WI38 (cell line): ENCODE measurements around the gene KLHL29.
A peak's percentile ranks its signal among the peaks of the same experiment; 100 is the strongest.

Experiments used
- H3K4me3 ChIP-seq: 2 replicates; pipeline ENCODE4 v1.5.1; 2011; ENCODE audit warnings: low read depth, mild to moderate bottlenecking, control low read depth, low read length
- TF ChIP-seq, protein P1 (sequence below): IDR thresholded peaks from 2 replicates; pipeline ENCODE4 v1.5.1; 2012; ENCODE audit warnings: low read depth, mild to moderate bottlenecking, control low read depth, low read length

Gene KLHL29

DNA sequence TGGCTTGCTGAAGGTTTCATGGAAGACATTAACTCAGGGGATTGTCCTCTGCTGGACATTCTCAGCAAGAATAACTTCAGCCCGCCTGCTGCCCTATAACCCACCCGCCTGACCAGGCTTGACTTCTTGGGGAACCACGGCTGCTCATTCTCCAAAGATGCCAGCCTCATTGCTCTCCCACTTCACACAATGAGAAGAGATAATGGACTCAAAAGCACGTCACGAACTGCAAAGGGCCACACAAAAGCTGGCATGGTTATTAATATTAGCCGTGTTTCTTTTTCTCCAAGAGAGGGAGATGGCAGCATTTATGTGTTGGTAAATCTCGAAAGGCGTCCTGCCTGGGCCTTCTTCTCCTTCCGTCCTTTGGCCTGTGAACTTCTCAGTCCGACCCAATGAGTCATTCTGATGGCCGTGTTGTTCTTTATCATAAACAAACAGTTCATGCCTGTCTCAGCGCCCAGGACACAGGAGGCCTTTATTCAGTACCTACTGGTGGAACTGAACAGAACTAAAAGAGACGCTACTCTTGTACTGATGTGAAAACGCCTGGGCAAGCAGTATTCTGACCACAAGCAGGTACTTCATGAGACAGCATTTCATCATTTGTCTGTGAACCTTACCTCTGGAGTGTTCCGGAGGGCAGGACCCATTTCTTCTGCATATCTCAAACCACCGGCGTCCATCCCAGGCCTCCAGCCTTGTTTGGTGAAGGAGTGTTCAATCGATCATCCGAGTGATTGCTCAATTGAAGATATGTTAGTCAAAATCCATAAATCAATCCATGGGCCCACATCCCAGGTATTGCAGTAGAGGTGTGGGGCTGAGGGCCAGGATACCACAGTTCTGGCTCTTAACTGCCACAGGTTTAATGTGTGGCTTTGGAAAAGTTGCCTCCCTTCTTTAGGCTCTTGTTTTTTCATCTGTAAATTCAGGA is 25.1 kb upstream of the KLHL29 start:
- no peak overlapping the region for H3K4me3 ChIP-seq
- TF ChIP-seq, protein P1, sequence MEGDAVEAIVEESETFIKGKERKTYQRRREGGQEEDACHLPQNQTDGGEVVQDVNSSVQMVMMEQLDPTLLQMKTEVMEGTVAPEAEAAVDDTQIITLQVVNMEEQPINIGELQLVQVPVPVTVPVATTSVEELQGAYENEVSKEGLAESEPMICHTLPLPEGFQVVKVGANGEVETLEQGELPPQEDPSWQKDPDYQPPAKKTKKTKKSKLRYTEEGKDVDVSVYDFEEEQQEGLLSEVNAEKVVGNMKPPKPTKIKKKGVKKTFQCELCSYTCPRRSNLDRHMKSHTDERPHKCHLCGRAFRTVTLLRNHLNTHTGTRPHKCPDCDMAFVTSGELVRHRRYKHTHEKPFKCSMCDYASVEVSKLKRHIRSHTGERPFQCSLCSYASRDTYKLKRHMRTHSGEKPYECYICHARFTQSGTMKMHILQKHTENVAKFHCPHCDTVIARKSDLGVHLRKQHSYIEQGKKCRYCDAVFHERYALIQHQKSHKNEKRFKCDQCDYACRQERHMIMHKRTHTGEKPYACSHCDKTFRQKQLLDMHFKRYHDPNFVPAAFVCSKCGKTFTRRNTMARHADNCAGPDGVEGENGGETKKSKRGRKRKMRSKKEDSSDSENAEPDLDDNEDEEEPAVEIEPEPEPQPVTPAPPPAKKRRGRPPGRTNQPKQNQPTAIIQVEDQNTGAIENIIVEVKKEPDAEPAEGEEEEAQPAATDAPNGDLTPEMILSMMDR, result no peak

DNA sequence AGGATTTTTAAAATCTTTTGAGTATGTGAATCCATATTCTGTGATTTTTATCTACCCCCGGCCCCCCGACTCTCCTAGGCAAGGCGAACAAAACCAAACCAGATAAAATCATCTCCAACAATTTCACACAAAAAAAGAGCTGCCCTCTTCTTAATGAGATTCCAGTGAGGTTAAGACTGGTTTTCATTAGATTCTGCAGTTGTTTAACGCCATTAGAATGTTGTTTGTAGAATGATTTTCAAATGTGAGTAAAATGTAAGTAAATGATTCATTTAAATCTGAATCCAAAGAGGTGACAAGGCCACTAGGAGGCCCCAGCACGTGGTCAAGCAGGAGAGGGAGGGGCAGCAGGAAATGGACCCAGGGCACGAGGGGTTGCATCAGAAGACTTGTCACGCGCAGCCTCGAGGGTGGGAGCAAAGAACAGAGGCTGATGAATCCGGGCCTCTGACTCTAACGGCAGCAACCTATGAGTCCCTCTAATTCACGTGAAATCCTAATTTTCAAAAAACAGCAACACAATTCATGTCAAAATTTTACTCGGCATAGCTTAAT is 24.3 kb upstream of the KLHL29 start:
- TF ChIP-seq, protein P1, result no peak
- no peak overlapping the region for H3K4me3 ChIP-seq

DNA sequence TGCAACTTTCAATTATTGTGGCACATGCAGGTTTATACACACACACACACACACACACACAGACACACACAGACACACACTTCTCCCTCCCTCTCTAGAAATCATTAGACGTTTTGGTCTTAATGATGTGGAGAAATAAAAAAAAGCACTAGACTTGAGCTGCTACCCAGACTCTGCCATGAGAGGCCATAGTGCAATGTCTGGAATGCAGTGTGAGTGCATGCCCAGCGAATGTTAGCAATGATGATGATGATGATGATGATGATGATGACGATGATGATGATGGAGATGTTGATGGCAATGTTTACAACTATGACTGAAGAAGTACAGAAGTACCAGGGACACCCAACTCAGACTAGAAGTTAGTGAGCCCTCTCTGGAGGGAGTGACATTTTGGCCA is 23.8 kb upstream of the KLHL29 start:
- TF ChIP-seq, protein P1, result no peak

DNA sequence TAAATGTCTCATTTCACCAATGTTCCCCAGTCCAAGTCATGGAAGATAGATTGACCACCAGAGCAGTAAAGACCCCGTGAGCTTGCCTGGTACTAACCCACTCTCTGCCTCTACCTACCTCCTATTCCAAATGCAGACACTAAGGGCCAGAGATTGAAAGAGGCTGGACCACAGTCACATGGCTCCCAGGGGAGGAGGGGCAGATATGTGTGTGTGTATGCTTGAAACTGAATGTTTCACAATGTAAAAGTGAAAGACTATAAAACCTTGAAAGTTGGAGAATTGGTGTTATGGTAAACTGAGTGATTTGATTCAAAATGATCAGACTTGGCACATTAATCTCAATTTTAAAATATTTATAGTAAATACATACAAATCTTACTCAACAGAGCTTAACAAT is 21.7 kb upstream of the KLHL29 start:
- TF ChIP-seq, protein P1, result no peak

More for the DNA sequence above, 23.8 kb upstream of the KLHL29 start:
- no peak overlapping the region for H3K4me3 ChIP-seq

DNA sequence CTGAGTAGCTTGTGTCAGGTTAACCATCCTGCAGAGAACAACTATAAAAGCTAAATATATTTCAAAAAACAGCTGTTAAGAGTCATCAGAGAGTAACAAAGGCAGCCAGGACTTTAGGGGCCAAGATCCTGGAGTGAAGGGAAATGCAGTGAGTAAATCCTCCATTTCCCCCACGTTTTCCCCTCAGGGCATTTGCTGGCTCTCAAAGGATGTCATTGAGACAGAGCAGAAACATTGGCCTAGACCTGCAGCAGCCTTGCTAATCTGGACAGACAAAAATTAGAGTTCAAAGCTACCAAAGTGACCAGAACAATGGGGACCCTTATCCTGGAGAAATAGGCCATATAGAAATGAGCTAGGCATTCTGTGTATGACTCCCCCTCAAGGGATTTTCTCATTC is 21.1 kb upstream of the KLHL29 start:
- TF ChIP-seq, protein P1, result no peak
- no peak overlapping the region for H3K4me3 ChIP-seq

More for the DNA sequence above, 21.7 kb upstream of the KLHL29 start:
- H3K4me3 ChIP-seq, result no peak overlapping the region

DNA sequence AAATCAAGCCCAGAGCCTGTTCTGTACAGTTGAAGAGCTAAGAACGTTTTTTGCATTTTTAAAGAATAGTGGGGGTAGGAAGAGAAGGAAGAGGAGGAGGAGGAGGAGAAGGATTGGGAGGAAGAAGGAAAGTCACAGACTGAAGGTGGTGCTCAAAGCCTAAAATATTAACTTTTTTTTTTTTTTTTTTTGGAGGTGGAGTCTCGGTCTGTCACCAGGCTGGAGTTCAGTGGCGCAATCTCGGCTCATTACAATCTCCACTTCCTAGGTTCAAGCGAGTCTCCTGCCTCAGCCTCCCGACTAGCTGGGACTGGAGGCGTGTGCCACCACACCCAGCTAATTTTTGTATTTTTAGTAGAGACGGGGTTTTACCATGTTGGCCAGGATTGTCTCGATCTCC is 18.3 kb upstream of the KLHL29 start:
- TF ChIP-seq, protein P1, result no peak
- no peak overlapping the region for H3K4me3 ChIP-seq

DNA sequence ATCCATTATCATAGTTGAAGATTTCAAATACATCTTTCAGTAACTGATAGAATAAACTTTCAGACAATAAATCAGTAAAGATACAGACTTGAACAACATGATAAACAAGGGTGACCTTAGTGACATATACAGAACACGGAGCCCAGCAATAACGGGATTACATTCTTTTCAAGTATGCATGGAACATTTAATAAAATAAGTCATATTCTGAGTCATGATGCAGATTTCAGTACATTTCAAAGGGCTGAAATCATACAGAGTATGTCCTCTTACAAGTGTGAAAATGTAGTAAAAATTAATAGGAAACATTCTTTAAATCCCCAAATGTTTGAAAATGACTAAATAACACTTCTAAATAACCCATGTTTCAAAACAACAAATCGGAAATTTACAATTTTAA is 17.2 kb upstream of the KLHL29 start:
- TF ChIP-seq, protein P1, result no peak
- peak overlapping the region; percentile 22 for H3K4me3 ChIP-seq
